PC-3 (cell line): ENCODE results near the gene GABRB3.

ENCODE experiments used
- CTCF ChIP-seq: fragments of 300-600 bp; sonication (generic); conservative IDR thresholded peaks from 2 replicates; pipeline ENCODE4 v1.5.1; 2017; ENCODE audit warnings: antibody characterized with exemption, low read depth, mild to moderate bottlenecking, low read length
- EZH2 ChIP-seq: fragments of 300-600 bp; sonication (generic); IDR thresholded peaks from one replicate; pipeline ENCODE4 v1.6.1; 2017; ENCODE audit warnings: antibody characterized with exemption, mild to moderate bottlenecking, low read length; ENCODE audit not compliant: unreplicated experiment
- EZH2phosphoT487 ChIP-seq: fragments of 300-600 bp; sonication (generic); IDR thresholded peaks from 2 replicates; pipeline ENCODE4 v1.6.1; 2018; ENCODE audit warnings: mild to moderate bottlenecking, antibody characterized with exemption, low read length, borderline replicate concordance

DNA sequence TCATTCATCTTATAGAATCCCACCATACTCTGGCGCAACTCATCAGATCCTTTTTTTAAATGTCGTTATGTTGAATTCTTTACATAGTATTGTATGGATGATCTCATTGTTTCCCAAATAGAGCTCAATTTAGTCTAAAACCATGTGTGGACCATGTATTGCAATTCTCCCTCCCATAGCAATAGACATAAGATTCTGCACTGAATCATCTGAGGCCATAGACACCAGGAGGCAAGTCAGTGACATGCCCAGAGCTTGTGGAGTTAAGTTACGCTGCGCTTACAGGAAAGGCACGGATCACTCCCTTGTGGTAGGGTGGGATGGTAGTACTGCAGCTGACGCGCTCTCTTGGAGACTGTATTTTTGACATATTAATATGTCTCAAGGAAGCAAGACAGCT lies 211.0 kb downstream of the GABRB3 start:
- TF ChIP-seq CTCF (no peak), EZH2 (no peak), EZH2phosphoT487 (no peak)
